Measurements from ENCODE around the gene DPCD.

The DPCD gene

DNA sequence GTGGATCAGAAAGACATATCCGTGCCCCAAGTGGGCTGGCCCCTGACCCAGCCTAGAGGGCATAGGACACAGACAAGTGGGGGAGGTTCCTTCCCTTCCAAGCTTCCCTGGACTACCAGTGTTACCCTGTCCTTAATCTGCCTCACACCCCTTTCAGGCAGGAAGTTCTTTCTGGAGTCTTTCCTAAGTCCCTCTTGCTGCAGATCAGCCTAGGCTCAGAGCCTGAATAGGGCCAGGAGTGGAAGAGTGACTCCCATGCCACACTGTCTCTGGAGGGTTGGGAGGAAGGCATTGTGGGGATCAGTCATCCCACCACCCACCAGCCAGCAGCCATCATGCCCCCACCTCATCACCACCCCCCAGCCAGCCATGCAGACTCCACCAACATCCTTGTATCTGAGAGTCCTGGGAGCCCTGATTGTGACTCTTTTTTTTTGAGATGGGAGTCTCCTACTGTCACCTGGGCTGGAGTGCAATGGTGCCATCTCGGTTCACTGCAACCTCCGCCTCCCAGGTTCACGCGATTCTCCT, 22.7 kb upstream of the DPCD start:
- TF ChIP-seq, protein P1, sequence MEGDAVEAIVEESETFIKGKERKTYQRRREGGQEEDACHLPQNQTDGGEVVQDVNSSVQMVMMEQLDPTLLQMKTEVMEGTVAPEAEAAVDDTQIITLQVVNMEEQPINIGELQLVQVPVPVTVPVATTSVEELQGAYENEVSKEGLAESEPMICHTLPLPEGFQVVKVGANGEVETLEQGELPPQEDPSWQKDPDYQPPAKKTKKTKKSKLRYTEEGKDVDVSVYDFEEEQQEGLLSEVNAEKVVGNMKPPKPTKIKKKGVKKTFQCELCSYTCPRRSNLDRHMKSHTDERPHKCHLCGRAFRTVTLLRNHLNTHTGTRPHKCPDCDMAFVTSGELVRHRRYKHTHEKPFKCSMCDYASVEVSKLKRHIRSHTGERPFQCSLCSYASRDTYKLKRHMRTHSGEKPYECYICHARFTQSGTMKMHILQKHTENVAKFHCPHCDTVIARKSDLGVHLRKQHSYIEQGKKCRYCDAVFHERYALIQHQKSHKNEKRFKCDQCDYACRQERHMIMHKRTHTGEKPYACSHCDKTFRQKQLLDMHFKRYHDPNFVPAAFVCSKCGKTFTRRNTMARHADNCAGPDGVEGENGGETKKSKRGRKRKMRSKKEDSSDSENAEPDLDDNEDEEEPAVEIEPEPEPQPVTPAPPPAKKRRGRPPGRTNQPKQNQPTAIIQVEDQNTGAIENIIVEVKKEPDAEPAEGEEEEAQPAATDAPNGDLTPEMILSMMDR (IDR thresholded peaks at IDR 0.05; ENCODE audit: low read depth, low read length, missing control alignments): no peak
- DNase-seq: no peak
- Histone ChIP-seq H3K27me3 (replicated peaks) (no peaks in the 10 kb centered on the region), H3K4me3 (ENCODE audit: low read depth, low read length) (no peak overlapping the region), H3K36me3 (replicated peaks) (no peaks in the 10 kb centered on the region), H3K27ac (no peak overlapping the region)
- in situ Hi-C loops (cut with HindIII; ENCODE audit: low pct_ligation_motif_present, low sequenced_read_pairs): no loop called here

DNA sequence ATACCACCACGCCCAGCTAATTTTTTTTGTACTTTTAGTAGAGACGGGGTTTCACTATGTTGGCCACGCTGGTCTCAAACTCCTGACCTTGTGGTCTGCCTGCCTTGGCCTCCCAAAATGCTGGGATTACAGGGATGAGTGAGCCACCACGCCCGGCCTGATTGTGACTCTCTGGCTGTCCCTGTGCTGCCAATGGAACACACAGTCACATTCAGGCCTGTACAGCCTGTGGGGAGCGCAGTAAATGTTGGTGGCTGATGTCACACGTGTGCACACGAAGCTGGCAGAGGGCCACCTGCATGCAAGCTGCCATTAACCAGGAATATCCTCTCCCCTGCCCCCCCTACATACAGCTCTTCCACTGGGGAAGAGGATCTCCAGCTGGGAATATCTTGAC, 22.2 kb upstream of the DPCD start:
- Histone ChIP-seq H3K27me3 (replicated peaks) (no peaks in the 10 kb centered on the region), H3K36me3 (replicated peaks) (no peaks in the 10 kb centered on the region), H3K27ac (no peak overlapping the region), H3K4me3 (ENCODE audit: low read depth, low read length) (no peak overlapping the region)
- TF ChIP-seq, protein P1 (IDR thresholded peaks at IDR 0.05; ENCODE audit: low read depth, low read length, missing control alignments): no peak
- no peak for DNase-seq
- in situ Hi-C loops (cut with HindIII; ENCODE audit: low pct_ligation_motif_present, low sequenced_read_pairs): no loop called here

DNA sequence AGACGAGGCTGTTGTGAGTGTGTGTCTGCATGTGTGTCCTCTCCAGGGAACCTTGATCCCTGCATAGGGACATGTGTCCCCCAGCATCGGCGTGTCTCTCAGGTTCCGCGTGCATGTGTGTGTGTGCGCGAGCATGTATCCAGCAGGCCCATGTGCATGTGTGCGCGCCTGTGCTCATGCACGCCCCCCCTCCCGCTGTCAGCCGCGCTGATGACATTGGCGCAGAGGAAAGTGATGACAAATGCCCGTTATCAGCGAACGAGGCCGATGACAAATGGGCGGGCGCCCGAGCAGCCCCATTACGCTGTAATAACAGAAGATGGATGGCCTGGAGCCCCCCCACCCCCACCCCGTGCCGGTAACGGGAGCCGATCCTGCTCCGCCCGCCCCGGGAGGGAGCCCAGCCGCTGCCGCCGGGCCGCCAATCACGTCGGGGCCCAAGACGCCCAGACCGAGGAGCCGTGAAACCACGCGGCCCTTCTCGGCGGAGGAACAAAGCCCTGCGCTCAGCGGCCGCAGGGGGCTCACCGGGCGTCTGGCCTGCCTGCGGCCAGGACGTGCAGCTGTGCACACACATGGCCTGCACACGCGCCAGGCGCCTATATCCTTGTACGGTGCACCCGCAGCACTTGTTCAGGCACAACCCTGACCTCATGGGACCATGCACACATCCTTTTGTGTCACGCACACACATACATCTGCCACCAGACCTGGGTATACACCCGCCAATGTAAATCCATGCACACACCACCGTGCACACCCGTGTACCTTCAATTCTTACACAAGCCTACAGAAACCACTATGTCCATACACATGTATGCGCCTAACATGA, 21.6 kb upstream of the DPCD start:
- in situ Hi-C loops (cut with HindIII; ENCODE audit: low pct_ligation_motif_present, low sequenced_read_pairs): no loop called here
- TF ChIP-seq, protein P1 (IDR thresholded peaks at IDR 0.05; ENCODE audit: low read depth, low read length, missing control alignments): peak; percentile 10
- H3K4me3 ChIP-seq (ENCODE audit: low read depth, low read length): peak overlapping the region; percentile 20

DNA sequence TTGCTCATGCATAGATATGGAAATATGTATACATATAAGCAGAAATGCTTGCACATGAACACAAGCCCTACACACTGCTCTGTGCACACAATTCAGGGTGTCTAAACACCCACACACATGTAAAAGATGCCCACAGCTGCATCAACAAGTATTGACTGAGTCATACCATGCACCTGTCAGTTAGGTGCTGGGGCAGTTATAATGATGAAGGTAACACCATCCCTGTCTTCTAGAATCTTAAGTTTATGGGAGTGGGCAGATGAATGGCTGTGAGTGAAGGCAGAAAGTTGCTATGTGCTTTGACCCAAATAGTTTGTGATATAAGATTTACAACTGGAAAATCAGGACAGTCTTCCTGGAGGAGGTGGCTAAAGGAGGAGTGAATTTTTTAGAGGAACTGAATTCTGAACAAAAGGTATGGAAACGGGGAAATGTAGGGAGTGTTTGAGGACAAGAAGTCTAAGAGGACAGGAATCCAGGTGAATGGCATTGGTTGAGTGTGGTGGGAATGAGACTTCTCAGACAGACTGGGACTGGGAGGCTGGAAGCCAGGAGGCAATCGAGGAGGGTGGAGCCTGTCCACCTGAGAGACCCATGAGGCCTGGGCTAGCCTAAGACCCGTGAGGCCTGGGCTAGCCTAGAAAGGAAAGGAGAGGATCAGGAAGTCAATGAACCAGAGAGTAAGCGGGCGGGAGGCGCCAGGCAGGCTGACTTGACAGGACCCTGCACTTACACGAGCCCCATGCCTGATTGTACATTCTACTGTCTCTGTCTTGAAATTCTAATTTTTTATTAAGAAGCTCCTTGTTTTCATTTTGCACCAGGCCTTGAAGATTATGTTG, 20.7 kb upstream of the DPCD start:
- Histone ChIP-seq H3K4me3 (ENCODE audit: low read depth, low read length) (no peak overlapping the region), H3K27me3 (replicated peaks) (no peaks in the 10 kb centered on the region), H3K27ac (no peak overlapping the region), H3K36me3 (replicated peaks) (no peaks in the 10 kb centered on the region)
- DNase-seq: no peak
- in situ Hi-C loops (cut with HindIII; ENCODE audit: low pct_ligation_motif_present, low sequenced_read_pairs): no loop called here
- TF ChIP-seq, protein P1 (IDR thresholded peaks at IDR 0.05; ENCODE audit: low read depth, low read length, missing control alignments): no peak

More for the DNA sequence above, 21.6 kb upstream of the DPCD start:
- no peak for DNase-seq
- Histone ChIP-seq H3K27me3 (replicated peaks) (no peaks in the 10 kb centered on the region), H3K27ac (no peak overlapping the region), H3K36me3 (replicated peaks) (no peaks in the 10 kb centered on the region)

DNA sequence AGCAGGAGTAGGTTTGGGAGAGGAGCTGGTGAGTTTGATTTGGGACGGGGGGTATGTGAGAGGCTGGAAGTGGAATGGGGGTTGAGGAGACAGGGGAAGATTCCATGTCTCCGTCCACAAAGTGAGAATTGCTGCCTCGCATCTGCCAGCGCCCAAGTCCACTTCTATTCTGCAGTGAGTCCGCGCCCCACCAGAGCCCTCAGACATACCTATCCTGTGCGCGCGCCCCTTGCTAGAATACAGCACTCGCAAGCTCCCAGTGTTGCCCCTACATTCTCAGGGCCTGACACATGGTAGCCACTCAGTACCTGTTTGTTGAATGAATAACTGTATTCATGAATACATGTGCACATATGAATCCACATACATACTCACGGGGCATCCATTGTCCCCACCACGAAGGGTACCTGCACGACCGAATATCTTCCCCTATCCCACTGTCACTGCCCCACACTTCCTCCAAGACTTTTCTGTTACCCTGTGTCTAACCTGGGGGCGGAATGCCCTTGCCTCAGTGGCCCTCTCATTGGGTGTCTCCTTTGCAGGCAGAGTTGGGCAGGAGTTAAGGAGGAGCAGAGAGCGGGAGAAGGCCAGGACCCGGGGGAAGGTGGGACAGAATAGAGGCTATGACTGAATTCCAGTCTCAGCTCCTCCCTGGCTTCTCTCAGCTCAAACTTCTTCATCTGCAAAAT, 19.9 kb upstream of the DPCD start:
- in situ Hi-C loops (cut with HindIII; ENCODE audit: low pct_ligation_motif_present, low sequenced_read_pairs): no loop called here
- Histone ChIP-seq H3K4me3 (ENCODE audit: low read depth, low read length) (no peak overlapping the region), H3K27me3 (replicated peaks) (no peaks in the 10 kb centered on the region), H3K36me3 (replicated peaks) (no peaks in the 10 kb centered on the region), H3K27ac (no peak overlapping the region)
- TF ChIP-seq, protein P1 (IDR thresholded peaks at IDR 0.05; ENCODE audit: low read depth, low read length, missing control alignments): no peak
- no peak for DNase-seq
